AG10803 (cell line): ENCODE data around the gene TSPAN14.
"Not testable (repeated sequence)": the region's sequence is repeated elsewhere in the genome, so short reads cannot be mapped to it uniquely, and the experiment has no call there.

Experiments
- DNase-seq: peaks from one replicate; pipeline ENCODE4 v3.0.0; 2010; ENCODE audit warnings: low read depth
- H3K4me3 ChIP-seq: 2 replicates; pipeline ENCODE4 v1.5.1; 2011; ENCODE audit warnings: mild to moderate bottlenecking, low read length, control low read depth
- CTCF ChIP-seq: conservative IDR thresholded peaks from 2 replicates; pipeline ENCODE4 v1.5.1; 2011; ENCODE audit warnings: mild to moderate bottlenecking, low read length, control low read depth, inconsistent platforms

Gene TSPAN14

DNA sequence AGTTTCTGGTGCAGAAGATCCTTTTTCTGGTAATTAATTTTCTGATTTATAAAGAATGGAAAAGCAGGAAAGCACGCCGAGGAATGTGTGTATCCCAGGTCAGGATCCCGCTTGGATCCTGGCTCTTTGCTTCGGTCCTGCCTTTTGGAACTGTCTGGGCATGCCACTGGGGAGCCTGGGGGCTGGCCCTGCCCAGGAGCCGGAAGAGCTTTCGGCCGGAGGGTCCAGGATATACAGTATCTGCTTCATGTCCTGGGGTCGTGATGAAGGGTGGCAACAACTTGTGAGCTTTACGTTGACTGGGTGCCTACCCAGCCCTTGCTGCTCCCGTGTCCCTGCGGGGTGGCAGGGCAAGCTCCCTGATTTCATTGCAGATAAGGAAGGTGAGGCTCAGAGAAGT is 86.0 kb downstream of the TSPAN14 start:
- no peak for TF ChIP-seq CTCF
- DNase-seq: no peak
- no peak overlapping the region for H3K4me3 ChIP-seq

- DNase-seq: no peak
- no peak for TF ChIP-seq CTCF
- no peak overlapping the region for H3K4me3 ChIP-seq
Observed at GRCh38 chr10:80540618-80540980, 86.5 kb downstream of the TSPAN14 start.

DNA sequence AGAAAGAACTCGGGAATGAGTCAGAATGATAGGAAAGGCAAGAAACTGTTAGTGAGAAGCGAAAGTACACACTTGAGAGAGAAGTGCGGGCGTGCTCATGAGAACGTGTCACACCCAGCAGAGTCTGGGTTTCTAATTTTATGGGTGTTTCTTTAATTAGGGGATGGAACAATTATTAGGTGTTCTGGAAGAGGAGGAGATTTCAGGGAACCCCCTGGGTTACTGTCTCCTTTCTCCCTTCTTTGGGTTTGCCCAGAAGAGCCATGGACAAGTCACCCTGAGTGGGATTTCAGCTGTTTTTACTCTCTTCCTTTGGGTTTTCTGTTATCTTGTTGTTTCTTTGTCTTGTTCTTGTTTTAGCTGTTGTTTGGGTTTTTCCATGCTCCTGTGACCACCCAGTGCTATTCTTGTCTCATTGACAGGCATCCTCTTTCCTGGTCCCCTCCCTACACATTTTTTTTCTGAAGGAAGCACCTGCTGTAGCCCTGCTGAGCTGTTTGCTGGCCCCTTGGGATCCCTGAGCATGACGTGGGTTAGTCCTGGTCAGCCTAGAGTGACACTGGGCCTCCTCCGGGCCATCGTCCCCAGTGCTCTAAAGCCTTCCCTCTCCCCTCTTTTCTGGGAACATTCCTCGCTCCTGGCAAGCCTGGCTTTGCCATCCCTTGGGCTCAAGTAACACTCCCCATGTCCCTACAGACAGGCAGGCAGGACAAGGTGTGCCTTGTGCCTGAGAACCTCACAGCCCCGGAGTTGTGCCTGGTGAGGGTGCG is 87.1 kb downstream of the TSPAN14 start:
- no peak overlapping the region for H3K4me3 ChIP-seq
- no peak for TF ChIP-seq CTCF
- DNase-seq: no peak

GRCh38 chr10:80542053-80542452 is 87.9 kb downstream of the TSPAN14 start:
- peak; percentile 52 for DNase-seq
- 0 out of 2 replicates have a peak, but pooled peaks have one; percentile 11 for TF ChIP-seq CTCF
- no peak overlapping the region for H3K4me3 ChIP-seq

GRCh38 chr10:80542652-80543318 is 88.7 kb downstream of the TSPAN14 start:
- no peak overlapping the region for H3K4me3 ChIP-seq
- no peak for TF ChIP-seq CTCF
- DNase-seq: no peak

DNA sequence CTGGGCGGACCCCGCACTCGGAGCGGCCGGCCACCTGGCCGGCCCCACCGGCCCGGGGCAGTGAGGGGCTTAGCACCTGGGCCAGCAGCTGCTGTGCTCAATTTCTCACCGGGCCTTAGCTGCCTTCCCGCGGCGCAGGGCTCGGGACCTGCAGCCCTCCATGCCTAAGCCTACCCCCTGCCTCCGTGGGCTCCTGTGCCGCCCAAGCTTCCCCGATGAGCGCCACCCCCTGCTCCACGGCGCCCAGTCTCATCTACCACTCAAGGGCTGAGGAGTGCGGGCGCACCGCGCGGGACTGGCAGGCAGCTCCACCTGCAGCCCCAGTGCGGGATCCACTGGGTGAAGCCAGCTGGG is 89.2 kb downstream of the TSPAN14 start:
- H3K4me3 ChIP-seq: not testable (repeated sequence)

DNA sequence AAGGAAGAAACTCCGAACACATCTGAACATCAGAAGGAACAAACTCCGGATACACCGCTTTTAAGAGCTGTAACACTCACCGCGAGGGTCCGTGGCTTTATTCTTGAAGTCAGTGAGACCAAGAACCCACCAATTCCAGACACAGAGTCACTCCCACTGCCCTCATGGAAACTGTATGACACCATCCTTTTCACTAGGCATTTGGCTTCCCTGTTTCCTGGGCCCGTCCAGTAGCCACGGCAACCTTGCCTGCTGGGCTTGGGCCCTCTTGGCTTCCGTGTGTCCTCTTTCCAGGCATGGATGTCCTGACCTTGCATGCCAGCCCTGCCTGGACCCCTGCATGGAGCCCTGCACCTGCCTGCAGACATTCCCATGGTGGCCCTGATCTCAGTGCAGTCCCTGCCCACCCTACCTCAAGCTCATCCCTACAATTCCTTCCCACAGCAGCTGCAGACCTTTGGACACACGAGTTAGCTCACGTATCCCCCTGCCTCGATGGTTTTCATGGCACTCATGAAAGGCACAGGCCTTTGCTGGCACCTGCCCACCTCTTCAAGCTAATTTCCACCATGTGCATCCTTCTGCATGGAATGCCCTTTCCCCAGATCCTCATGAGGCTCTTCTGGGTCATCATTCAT is 90.3 kb downstream of the TSPAN14 start:
- no peak for TF ChIP-seq CTCF
- DNase-seq: no peak
- H3K4me3 ChIP-seq: no peak overlapping the region

More for the DNA sequence above, 89.2 kb downstream of the TSPAN14 start:
- DNase-seq: not testable (repeated sequence)
